ENCODE results near the gene FAF2.
"Not testable (repeated sequence)": the region's sequence is repeated elsewhere in the genome, so short reads cannot be mapped to it uniquely, and the experiment has no call there.

Gene FAF2, protein sequence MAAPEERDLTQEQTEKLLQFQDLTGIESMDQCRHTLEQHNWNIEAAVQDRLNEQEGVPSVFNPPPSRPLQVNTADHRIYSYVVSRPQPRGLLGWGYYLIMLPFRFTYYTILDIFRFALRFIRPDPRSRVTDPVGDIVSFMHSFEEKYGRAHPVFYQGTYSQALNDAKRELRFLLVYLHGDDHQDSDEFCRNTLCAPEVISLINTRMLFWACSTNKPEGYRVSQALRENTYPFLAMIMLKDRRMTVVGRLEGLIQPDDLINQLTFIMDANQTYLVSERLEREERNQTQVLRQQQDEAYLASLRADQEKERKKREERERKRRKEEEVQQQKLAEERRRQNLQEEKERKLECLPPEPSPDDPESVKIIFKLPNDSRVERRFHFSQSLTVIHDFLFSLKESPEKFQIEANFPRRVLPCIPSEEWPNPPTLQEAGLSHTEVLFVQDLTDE

DNA sequence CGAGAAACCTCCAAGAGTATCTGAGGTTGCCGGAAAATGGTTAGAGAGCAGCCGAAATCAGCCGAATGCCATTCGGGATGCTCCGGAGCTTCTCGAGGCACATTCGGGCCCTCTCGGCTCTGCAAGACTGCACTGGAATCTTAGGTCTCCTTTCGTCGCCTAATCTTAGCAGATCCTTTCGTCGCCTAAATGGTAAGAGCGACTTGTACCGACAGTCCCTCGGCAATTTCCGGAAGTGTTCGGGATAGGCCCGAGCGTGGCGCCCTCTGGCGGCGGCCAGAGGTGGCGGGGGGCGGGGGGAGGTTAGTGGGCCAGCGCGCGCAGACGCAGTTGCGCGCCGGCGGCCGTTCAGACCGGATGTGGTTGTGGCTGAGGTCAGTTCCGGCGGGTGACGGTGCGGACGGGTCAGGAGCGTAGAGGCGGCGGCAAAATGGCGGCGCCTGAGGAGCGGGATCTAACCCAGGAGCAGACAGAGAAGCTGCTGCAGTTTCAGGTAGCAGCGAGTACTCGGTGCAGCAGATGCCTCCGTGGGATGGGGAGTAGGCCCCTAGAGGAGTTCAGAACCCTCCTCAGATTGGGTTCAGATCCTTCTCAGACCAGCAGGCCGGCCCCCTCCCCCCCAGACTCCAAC, at the start of gene FAF2:
TSS of gene FAF2 (plus strand) at position 408 of the 631 bp plus-strand sequence. CDS start at position 431, 23 bp downstream.
- peak; percentile 95 for DNase-seq (ENCODE audit: low spot score)

DNA sequence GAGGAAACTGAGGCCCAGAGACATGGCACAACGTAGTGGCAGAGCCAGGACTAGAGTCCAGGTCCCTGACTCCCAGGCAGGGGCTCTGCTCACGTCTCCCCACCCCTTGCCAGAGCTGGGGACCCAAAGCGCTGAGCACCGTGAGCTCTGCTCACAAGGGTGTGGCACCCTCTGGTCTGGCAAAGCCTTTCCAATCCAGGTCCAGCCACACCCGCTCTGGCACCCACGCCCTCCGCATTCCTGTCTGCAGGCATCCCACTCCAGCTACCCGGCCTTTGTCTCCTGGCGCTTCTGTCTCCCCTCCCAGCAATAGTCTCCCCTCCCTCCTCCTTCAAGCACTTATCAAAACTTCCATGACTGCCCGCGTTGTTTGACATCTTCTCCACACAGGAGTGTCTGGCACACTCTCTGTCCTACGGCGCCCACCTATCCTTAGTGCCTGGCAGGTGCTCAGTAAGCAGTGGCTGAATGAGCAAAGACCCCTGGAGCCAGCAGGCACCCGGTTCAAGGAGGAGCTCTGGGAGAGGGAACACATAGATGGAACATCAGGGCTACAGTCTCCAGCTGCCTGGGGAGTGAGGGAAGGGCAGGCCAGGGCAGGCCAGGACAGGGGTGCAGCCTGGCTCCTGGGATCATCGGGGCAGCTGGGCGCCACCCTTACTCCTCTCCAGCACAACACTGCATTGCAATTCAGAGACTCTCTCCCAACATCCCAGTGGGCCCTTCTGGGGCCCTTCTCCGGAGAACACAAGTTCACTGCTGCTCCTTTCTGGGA, 47.6 kb upstream of the FAF2 start:
- DNase-seq (ENCODE audit: low spot score) = no peak

DNA sequence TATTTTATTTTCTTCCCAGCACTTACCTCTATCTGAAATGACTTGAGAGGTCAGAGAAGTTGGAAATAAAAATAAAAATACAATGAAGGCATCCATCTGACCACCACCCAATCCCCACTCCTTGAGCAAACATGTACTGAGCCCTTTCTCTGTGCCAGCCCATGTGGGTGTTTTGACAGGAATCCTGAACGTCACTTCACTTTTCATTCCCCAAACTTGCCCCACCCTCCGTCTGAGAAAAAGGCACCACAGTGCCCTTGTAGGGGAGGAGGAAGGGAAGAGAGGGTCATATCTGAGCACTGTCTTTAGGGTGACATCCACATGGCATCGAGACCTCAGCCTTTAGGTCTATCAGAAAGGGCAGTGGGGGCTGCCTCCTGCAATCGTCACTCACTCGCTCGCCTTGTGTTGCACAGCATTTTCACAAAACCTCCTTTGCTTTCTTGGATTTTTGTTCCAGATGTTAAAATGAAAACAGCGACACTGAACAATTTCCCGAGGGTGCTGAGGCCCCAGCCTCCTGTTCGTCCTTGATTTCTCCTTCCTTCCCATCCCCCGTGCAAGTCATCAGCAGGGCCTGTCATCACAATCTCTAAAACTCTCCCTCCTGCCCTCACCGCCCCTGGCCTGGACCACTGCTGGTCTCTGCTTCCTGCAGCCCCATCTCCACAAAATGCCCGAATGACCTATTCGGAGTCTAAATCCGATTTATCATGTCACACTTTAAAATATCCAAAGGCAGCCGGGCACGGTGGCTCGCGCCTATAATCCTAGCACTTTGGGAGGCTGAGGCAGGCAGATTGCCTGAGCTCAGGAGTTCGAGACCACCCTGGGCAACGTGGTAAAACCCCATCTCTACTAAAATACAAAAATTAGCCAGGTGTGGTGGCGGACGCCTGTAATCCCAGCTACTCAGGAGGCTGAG, 46.6 kb upstream of the FAF2 start:
- no peak for DNase-seq (ENCODE audit: low spot score)

DNA sequence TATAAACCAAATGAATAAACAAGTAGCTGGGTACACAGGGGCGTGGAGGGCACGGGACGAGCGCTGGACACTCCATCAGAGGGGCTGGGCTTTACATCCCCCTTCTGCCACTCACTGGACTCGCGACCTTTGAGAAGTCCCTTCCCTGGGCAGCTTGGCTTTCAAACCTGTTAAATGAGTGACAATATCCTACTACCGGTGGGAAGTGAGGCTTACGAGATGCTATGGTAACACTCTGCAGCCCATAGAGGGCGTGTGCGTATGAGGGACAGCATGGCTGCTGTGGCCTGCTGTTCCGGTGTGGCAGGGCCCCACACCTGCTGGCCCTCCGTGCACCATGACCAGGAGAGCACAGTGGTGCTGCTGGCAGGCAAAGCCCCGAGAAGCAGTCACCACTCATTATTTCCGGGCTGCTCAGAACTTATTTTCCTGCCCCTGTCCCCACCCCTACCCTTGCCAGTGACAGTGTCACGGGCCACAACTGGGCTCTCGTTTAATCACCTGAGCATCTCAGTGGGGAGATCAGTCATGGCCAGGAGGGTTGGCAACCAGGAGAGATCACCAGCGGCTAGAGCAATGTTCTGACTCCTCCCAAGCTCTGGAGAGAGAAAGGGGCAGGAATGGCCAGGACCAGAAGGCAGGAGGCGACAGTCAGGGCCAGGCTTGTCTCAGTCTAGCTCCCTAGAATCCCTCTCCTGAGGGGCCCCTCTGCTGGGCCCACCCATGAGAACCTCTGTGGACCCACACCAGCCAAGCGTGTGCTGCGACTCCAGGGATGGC, 42.3 kb upstream of the FAF2 start:
- peak; percentile 47 for DNase-seq (ENCODE audit: low spot score)

DNA sequence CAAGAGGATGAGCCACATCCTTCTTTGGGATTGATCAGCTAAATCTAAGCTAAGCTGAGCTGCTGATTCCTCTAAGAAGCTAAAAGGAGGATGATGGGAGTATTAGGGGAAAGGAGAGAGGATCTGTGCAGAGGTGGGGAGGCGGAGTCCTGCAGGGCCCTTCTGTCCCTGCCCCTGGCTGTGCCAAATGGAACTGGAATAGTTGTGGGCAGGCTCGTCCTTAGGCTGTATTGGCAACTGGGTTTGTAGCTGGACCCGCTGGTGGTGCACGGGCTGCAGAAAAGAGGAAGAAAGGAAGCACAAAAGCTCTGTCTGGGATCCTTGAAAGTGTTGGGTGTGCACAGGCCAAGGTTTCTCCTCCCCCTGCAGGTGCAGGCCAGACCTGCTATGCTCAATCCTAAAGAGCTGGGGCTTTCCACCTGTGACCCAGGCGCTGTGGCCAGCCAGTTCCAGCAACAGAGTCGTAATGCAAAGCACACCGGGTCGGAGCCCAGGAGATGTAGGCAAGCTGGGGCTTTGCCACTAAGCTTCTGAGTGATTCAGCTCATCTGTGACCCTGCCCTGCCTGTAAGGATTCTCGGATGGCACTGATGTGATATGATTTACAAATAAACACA, 41.6 kb upstream of the FAF2 start:
- no peak for DNase-seq (ENCODE audit: low spot score)

DNA sequence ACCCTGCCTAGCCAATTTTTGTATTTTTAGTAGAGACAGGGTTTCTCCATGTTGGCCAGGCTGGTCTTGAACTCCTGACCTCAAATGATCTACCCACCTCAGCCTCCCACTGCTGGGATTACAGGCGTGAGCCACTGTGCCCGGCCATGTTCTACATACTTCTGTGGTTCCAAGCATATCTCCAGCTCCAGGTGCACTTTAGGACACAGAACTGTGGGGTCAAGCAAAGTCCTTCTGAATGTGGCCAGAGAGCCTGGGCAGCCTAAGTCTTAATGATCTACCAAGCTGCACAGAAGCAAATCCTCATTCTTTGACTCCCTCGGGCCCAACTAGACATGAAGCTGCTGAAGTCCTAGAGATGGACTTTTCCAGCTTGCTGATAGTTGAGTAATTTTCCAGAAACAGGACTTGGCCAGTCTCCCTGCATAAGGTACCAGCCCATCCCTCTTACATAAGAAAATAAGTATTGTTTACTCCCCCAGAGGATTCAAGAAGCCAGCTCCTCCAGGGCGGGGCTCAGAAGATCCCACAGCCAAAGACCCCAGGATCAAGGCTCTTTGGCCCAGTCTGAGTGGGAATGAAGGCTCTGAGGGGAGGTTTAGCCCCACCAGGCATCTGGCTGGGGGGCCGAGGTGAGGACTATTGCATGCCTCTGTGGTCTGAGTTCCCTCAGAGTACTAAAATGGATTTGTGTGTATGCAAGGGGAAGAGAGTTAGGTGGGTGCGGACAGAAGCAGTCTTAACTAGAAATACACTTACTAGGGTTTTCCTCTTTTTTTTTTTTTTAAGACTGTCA, 40.5 kb upstream of the FAF2 start:
- no peak for DNase-seq (ENCODE audit: low spot score)

DNA sequence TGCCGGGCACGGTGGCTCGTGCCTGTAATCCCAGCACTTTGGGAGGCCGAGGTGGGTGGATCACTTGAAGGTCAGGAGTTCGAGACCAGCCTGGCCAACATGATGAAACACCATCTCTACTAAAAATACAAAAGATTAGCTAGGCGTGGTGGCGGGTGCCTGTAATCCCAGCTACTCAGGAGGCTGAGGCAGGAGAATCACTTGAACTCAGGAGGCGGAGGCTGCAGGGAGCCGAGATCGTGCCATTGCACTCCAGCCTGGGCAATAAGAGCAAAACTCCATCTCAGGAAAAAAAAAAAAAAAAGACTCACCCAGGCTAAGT, 40.0 kb upstream of the FAF2 start:
- not testable (repeated sequence) for DNase-seq (ENCODE audit: low spot score)

DNA sequence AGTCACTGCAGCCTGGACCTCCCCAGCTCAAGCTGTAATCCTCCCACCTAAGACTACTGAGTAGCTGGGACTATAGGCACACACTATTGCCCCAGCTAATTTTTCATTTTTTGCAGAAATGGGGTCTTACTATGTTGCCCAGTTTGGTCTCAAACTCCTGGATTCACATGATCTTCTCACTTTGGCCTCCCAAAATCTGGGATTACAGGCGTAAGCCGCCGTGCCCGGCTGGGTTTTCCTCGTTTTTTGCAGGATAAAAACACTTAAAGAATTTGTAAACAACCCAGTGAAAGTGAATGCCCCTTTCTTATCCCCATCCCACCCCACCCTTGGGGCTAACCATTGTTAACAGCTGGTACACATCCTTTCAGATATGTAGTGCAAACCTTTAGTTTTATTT, 39.6 kb upstream of the FAF2 start:
- no peak for DNase-seq (ENCODE audit: low spot score)

DNA sequence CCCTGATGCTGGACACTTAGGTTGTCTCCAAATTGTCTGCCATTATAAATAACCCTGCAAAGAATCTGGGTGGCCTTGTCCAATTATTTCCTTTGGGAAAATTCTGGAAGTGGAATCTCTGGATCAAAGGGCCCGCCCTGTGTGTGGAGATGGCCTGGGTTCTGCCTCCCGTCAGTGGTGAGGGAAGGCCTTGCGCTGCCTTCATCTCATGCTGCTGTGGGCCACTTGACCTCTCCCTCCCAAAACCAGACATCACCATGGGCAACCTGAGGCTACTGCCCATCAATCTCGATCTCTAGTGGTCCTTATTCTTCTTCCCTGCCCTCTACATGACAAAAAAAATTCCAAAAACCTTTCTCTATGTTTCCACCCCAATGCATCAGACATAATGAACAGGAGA, 38.4 kb upstream of the FAF2 start:
- no peak for DNase-seq (ENCODE audit: low spot score)

DNA sequence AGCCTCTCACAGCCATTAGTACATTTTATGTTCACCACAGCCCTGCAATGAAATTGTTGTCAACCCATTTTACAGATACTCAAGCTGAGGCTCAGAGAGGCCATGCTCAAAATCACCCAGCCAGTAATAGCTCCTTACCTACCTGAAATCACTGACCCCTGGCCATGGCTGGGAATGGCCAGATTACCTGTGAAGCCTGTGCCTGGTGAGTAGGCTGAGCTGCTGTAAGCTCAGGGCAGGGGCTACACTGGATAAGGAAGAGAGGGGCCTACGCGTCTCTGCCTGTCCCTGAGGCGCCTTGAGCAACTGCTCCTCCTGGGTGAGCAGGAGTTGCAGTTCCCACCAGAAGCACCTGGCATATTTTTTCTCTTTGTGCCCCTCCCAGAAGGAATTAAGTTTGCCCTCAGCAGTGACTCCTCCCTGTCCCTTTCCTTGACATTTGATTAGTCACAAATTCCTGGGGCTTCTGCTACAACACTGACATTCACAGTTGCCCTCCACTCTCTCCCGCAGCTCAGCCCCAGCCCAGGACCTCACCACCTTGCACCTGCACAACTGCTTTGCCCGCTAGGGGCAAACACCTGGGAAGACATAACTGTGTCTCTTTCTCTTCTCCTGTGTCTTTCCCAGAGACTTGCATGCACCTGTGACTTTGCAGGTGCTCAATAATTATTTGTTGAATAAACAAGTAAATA, 37.6 kb upstream of the FAF2 start:
- DNase-seq (ENCODE audit: low spot score) = no peak

DNA sequence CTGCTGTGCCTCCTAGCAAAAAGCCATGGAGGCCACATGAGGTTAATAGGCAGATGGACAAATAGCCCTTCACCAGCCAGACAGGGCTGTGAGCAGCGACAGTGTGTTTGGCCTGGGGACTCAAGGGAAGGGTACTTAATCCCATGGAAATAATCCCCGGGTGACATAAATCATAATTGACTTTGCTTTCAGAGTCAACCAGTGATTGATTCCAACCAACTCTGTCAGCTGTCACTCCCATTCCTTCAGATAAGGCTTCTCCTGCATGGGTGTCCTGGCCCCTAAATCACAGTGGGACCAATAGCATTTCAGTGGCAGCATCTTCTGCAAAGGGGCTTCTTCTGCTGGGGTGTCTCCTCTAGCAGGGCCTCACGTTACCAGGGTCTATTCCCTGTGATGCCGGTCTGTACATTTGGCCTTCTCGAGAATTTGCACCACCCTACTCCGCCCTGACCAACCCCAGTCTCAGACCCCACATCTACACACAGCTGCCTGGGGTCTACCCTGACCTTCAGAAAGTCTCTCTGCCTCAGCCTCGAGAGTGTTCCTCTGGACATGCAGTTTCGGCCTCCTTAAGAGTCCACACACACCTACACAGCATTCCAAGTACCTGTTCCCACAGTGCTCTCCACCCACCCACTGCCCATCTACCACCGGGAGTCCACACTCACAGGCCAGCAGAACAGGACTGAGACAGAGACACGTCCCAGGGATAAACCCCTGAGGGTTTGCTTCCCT, 35.5 kb upstream of the FAF2 start:
- DNase-seq (ENCODE audit: low spot score) = no peak

DNA sequence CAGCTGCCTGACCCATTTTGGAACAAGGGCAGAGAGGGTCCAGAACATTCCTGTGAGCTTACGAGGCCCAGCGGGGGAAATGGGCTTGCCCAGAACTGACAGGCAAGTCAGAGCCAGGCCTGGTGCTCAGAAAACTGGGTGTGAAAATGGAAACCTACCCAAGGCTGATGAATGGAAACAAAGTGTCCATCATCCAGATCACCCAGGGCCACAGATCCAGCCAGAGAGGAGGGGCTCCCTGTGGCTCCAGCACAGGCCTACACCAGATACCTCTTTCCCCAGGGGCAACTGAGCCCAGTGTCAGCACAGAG, 35.0 kb upstream of the FAF2 start:
- DNase-seq (ENCODE audit: low spot score) = no peak

DNA sequence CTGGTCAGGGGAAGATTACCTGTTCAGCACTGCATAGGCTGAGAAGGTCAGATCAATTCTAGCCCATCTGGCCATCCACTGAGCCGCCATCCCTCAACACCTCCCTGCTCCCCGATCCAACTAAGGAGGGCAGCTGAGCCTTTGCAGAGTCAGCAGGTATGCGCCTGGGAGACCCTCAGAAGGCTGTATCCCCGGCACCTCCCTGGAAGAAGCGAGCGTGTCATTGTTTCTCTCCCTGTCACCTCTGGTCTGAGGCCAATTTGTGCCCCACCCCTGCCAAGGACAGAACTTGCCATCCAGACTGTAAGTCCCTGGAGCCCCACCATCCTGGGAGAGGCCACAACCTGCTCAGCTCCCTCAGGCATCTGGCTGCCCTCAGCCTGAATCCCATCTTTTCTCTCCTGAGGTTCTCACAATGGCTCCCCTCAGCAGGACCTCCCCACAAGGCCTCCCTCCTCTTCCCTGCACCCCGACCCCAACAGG, 34.4 kb upstream of the FAF2 start:
- no peak for DNase-seq (ENCODE audit: low spot score)

DNA sequence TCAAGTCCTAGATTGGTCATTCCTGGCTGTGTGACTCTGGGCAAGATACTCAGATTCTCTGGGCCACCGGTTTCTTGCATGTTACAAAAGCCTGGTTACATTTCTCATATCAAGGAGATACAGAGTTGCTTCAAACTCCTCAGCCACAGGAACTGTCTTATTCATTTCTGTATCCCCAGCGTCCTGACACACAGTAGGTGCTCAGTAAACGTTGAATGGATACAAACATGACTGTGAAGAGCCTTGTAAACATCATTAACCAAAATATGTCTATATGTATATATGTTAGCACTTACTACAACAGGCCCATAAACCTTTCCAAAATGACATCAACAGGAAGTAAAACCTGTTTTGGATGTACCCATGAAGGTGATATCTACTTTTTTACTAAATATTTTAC, 33.5 kb upstream of the FAF2 start:
- no peak for DNase-seq (ENCODE audit: low spot score)

DNA sequence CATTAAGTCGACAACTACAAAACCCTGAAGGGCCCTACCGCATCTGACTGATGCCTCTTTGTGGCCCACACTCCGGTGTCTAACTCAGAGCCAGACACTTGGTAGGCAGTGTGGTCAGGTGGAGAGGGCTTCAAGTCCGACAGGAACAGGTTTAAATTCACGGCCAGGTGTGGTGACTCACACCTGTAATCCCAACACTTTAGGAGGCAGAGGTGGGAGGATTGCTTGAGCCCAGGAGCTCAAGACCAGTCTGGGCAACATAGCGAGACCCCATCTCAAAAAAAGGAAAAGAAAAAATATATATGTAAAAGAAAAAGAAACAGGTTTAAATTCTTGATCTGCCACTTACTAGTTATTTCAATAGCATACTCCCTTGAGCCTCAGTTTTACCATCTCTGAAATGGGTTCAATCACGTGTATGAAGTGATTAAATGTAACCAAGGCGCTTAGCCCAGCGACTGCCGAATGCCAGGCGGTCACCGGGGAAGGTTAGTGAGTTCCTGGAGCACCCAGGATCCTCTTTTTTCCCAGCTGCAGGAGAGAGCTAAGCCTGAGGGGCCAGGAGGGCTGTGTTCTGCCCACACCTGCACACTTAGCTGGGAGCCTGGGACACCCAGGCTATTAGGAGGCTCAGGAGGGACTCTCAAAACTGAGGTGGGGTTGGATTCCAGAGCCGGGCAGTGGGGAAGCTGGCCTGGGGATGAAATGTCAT, 32.8 kb upstream of the FAF2 start:
- no peak for DNase-seq (ENCODE audit: low spot score)

DNA sequence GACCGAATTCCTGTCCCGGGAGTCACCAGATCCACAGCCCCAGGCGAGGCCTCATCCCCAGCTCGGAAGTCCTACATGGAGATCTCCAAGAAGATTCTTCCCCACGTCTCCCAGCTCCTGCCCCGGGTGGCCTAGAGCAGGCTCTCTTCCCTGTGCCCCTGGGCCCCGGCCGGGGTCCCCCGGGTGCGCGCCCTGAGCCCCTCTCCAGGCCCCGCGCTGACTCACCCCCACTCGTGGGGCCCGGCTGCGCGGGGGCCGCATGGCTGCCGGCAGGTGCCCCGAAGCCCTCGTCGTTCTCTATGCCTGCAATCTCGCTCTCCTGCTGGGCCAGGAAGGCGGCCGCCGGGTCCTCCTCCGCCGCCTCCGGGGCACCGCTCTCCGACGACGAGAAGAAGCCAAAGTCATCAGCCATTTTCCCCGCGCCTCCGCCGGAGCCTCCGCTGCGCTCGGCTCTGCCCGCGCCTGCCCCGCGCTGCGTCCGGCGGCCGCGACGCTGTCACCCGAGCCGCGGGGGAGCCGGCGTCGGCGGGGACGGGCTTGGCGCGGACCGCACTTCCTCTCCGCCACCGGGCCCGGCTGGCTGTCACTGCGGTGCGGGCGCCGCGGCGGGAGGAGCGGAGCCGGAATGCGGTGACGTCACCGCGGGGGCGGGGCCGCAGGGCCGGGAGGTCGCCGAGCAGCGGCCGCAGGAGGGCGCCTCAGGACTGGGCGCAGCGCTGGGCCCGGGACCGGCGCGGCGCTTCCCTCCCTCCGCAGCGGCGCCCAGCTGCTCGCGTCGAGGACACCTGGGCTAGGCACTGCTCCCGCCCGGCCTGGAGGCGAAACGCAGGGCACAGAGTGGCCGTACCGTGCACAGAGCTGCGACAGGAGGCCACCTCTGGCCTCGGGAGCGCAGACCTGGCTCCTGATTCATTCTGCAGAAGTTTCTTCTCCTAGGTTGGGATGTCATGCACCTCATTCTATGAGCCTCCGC, 31.9 kb upstream of the FAF2 start, which contains the start of gene CLTB:
TSS of gene CLTB (minus strand) at position 588 of the 973 bp plus-strand sequence. CDS start at position 412, 176 bp downstream.
- peak; percentile 93 for DNase-seq (ENCODE audit: low spot score)

Measured in HuH-7 (cell line).